Measurements from ENCODE around the gene UBAC2. TPM values are rescaled to one million over a fixed set of nuclear protein-coding genes. Genes with fewer than 3 reads are reported as not detected.

The UBAC2 gene
- total and polyA plus RNA-seq, 2 experiments from 2014 or later = 71.2 to 130 TPM

DNA sequence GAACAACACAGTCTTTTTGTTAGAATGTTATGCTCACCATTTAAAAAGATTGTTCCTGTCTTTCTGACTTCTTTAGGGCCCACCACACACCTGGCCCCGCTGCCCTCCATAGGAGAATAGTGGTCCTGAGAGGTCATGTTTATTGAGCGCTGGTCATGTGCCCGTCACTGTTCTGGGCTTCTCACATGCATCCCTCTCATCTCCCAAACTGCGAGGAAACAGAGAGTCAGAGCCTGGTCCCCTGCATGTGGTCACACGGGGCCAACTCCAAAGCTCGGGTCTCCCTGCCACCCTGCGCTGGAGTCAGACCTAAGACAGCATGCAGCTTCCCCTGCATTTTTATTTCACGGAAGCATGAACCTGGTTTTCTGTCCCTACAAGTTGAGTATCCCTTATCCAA, 177.0 kb downstream of the UBAC2 start:
- DNase-seq (ENCODE audit: low read depth in 1 of 2, low spot score in 1 of 2) = no peak
- Histone ChIP-seq H3K9me3 (ENCODE audit: low read depth) (no peaks in the 10 kb centered on the region), H3K4me1 (ENCODE audit: low read depth) (peaks cover 4% of the 10 kb centered on the region), H3K36me3 (no peaks in the 10 kb centered on the region), H3K27ac (no peak overlapping the region), H3K27me3 (no peaks in the 10 kb centered on the region), H3K4me3 (no peak overlapping the region)
- TF ChIP-seq, protein P1, sequence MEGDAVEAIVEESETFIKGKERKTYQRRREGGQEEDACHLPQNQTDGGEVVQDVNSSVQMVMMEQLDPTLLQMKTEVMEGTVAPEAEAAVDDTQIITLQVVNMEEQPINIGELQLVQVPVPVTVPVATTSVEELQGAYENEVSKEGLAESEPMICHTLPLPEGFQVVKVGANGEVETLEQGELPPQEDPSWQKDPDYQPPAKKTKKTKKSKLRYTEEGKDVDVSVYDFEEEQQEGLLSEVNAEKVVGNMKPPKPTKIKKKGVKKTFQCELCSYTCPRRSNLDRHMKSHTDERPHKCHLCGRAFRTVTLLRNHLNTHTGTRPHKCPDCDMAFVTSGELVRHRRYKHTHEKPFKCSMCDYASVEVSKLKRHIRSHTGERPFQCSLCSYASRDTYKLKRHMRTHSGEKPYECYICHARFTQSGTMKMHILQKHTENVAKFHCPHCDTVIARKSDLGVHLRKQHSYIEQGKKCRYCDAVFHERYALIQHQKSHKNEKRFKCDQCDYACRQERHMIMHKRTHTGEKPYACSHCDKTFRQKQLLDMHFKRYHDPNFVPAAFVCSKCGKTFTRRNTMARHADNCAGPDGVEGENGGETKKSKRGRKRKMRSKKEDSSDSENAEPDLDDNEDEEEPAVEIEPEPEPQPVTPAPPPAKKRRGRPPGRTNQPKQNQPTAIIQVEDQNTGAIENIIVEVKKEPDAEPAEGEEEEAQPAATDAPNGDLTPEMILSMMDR (IDR thresholded peaks at IDR 0.05; ENCODE audit: low read depth, low read length) = no peak

DNA sequence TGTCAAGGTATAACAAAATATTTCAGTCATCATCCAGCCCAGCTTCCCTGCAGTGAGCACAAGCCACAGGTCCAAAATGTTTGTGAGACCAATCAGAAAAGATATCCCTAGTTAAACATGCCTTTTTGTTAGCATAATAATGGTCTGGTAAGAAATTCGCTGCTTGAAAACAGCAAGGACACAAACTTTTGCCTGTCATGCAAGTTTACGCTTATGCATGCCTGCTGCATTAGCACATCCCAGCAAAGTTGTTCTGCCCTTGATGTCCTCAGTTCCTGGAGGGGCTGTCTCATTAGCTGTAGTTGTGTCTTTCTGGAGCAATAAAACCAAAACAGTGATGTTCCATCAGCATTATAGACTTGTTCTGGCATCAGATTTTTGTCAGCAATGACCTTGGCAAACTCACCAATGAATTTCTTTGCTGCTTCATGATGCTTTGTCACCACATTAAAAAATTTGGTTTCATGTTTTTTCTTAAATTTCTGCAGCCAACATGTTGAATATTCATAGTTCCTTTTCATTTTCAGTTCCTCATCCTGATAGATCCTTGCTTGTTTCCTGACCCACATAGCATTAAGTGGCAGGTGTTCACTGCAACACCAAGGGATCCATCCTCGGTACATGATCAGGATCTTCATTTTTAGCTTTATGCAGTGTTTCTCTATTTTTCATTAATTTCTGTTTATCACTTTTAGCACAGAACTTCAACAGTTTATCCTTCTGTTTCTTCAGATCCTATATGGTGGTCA, 178.5 kb downstream of the UBAC2 start:
- DNase-seq (ENCODE audit: low read depth in 1 of 2, low spot score in 1 of 2) = no peak
- no peak overlapping the region for H3K27ac ChIP-seq
- no peak overlapping the region for H3K4me3 ChIP-seq
- no peaks in the 10 kb centered on the region for H3K27me3 ChIP-seq
- H3K36me3 ChIP-seq = no peaks in the 10 kb centered on the region
- H3K9me3 ChIP-seq (ENCODE audit: low read depth) = no peaks in the 10 kb centered on the region
- peaks cover 4% of the 10 kb centered on the region for H3K4me1 ChIP-seq (ENCODE audit: low read depth)
- TF ChIP-seq, protein P1 (IDR thresholded peaks at IDR 0.05; ENCODE audit: low read depth, low read length) = no peak

DNA sequence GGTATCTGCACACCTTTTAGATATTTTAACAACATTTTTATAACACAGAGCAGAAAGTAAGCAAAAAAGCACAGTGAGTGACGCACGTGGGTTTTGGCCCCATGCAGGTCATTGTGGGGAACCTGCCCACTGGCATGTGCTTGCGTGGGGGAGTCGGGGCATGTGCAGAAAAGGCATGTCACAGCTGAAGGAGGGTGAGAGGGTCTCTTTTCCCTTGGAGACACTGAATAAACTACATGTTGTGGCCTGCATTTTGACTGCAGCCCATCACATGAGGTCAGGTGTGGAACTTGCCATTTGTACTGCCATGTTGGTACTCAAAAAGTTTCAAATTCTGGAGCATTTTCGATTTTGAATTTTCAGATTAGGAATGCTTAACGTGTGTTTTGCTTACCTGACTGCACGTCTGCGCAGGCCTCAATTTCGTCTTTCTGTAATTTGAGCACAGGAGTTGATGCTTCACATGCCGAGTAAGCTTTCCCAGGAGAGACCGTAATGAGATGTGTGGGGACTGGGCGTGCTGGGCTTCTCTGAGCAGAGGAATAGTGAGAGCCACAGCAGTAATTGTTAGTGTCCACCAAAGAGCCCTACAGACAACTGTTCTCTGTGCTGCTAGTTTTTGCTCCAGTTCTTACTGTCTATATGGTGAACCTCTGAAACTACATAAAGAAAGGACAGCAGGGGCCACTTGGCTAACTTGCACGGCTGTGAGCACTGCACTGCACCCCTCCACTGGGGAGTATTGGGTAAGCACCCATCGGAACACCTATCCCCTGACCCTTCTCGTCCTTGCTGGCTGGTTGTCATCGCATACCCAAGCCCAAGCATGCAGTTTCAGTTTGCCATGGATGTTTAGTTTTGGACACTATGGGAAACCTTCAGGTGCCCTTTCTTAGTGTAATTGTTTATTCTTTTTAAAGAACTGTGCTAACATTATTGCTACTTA, 179.5 kb downstream of the UBAC2 start:
- H3K9me3 ChIP-seq (ENCODE audit: low read depth) = no peaks in the 10 kb centered on the region
- H3K27me3 ChIP-seq = no peaks in the 10 kb centered on the region
- H3K4me1 ChIP-seq (ENCODE audit: low read depth) = peaks cover 4% of the 10 kb centered on the region
- H3K36me3 ChIP-seq = no peaks in the 10 kb centered on the region
- no peak for DNase-seq (ENCODE audit: low read depth in 1 of 2, low spot score in 1 of 2)
- no peak overlapping the region for H3K4me3 ChIP-seq
- TF ChIP-seq, protein P1 (IDR thresholded peaks at IDR 0.05; ENCODE audit: low read depth, low read length) = no peak
- no peak overlapping the region for H3K27ac ChIP-seq

DNA sequence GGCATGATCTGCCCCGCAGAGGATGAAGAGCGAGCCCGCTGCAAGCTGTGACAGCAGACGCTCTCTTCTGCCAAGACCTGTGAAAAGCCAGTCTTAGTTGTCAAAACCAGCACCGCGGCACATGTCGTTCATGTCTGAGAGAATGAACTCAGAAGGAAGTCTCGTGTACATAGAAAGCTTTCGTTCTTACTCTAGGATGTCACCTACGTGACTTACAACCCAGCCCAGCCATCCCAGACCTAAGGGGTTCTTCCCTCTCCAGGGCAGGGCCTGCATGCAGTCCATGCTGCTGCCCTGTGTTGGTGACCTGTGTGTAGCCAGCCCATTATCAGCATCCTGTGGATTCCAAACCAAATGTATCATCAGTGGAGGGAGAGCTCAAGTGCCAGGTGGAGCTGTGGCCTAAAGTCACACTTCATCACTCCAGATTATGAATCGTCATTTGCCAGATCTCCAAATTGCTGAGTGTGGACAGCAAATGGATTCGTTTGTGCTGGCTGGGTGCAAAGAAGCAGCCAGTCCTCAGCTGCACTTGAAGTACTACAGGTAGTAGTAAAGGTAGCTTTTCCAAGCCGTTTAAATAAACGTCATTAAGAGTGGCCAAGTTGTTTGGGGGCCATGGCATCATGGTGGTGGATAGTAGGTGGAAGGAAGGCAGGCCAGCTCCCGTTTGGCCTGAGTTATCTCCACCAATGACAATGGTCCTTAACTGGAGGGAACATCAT, 180.4 kb downstream of the UBAC2 start:
- Histone ChIP-seq H3K4me3 (no peak overlapping the region), H3K36me3 (no peaks in the 10 kb centered on the region), H3K4me1 (ENCODE audit: low read depth) (peaks cover 4% of the 10 kb centered on the region), H3K27ac (no peak overlapping the region), H3K9me3 (ENCODE audit: low read depth) (no peaks in the 10 kb centered on the region), H3K27me3 (no peaks in the 10 kb centered on the region)
- TF ChIP-seq, protein P1 (IDR thresholded peaks at IDR 0.05; ENCODE audit: low read depth, low read length) = no peak
- no peak for DNase-seq (ENCODE audit: low read depth in 1 of 2, low spot score in 1 of 2)

DNA sequence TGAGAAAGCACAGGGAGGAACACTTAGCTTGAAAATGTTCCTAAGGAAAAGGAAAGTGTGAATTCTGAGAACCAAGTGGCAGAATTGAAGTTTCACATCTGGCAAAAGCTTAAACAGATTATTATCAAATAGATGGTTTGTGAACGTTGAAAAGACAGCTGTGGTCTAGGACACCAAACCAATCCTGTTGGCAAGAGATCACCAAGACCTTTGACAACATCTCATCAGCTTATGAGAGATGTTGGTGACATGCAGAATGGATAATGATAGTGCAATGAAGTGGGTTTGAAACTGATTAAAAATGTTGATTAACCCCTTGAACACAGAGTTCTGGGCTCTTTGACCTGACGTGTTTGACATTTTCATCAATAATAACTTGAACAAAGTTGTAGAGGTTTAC, 181.1 kb downstream of the UBAC2 start:
- no peak overlapping the region for H3K27ac ChIP-seq
- H3K36me3 ChIP-seq = no peaks in the 10 kb centered on the region
- no peaks in the 10 kb centered on the region for H3K27me3 ChIP-seq
- TF ChIP-seq, protein P1 (IDR thresholded peaks at IDR 0.05; ENCODE audit: low read depth, low read length) = no peak
- no peak overlapping the region for H3K4me3 ChIP-seq
- no peak for DNase-seq (ENCODE audit: low read depth in 1 of 2, low spot score in 1 of 2)
- H3K4me1 ChIP-seq (ENCODE audit: low read depth) = no peaks in the 10 kb centered on the region
- no peaks in the 10 kb centered on the region for H3K9me3 ChIP-seq (ENCODE audit: low read depth)
